GM19025 (cell line): Measurements from ENCODE around the gene JHY.
"Not testable (repeated sequence)": the region's sequence is repeated elsewhere in the genome, so short reads cannot be mapped to it uniquely, and the experiment has no call there.

Experiments used
- ATAC-seq: cut with Tn5 transposase; IDR thresholded peaks from one replicate; pipeline ENCODE4 v1.9.1; 2021; ENCODE audit warnings: mild to moderate bottlenecking, low read depth, moderate library complexity; ENCODE audit not compliant: unreplicated experiment

Gene JHY

GRCh38 chr11:122882189-122882856 is at the start of gene JHY:
TSS of gene JHY (plus strand) at chr11:122882759. CDS start at chr11:122885850, 3,091 bp downstream.
- ATAC-seq: no peak

GRCh38 chr11:122833846-122834464 is 48.6 kb upstream of the JHY start:
- no peak for ATAC-seq

GRCh38 chr11:122836916-122837315 is 45.6 kb upstream of the JHY start:
- no peak for ATAC-seq

- no peak for ATAC-seq
These were observed 44.8 kb upstream of the JHY start for GRCh38 chr11:122837528-122838346.

- no peak for ATAC-seq
These were observed 39.0 kb upstream of the JHY start for GRCh38 chr11:122843281-122844141.

GRCh38 chr11:122847466-122847865 is 35.1 kb upstream of the JHY start:
- ATAC-seq: no peak

- ATAC-seq: no peak
These were observed 34.4 kb upstream of the JHY start for GRCh38 chr11:122848186-122848585.

GRCh38 chr11:122850076-122850631 is 32.4 kb upstream of the JHY start:
- ATAC-seq: no peak

- no peak for ATAC-seq
These were observed 31.1 kb upstream of the JHY start for GRCh38 chr11:122851366-122851966.

- ATAC-seq: no peak
These were observed 30.3 kb upstream of the JHY start for GRCh38 chr11:122852074-122852795.

- ATAC-seq: no peak
These were observed 29.8 kb upstream of the JHY start for GRCh38 chr11:122852796-122853160.

GRCh38 chr11:122853261-122853660 is 29.3 kb upstream of the JHY start:
- no peak for ATAC-seq

GRCh38 chr11:122853971-122854446 is 28.6 kb upstream of the JHY start:
- no peak for ATAC-seq

- no peak for ATAC-seq
These were observed 20.9 kb upstream of the JHY start for GRCh38 chr11:122861631-122862030.

GRCh38 chr11:122862091-122862490 is 20.5 kb upstream of the JHY start:
- no peak for ATAC-seq

GRCh38 chr11:122863154-122863553 is 19.4 kb upstream of the JHY start:
- ATAC-seq: not testable (repeated sequence)

GRCh38 chr11:122863704-122864326 is 18.7 kb upstream of the JHY start:
- no peak for ATAC-seq

GRCh38 chr11:122864386-122865115 is 18.0 kb upstream of the JHY start:
- ATAC-seq: no peak
